PFSK-1 (cell line): ENCODE measurements around the gene GNB1.

Experiments used
- FOXP2 ChIP-seq: optimal IDR thresholded peaks from 2 replicates; pipeline ENCODE3; 2011; ENCODE audit warnings: borderline replicate concordance, control low read depth, inconsistent platforms; ENCODE audit not compliant: insufficient read depth; ENCODE audit errors: extremely low read length, extremely low read depth
- POLR2AphosphoS5 ChIP-seq: IDR thresholded peaks from 2 replicates; pipeline ENCODE4 v1.6.1; 2012; ENCODE audit warnings: low read depth, mild to moderate bottlenecking, control low read depth, low read length, moderate library complexity
- SIN3A ChIP-seq: IDR thresholded peaks from 2 replicates; pipeline ENCODE4 v1.6.1; 2012; ENCODE audit warnings: mild to moderate bottlenecking, low read length, moderate library complexity, borderline replicate concordance; ENCODE audit not compliant: insufficient read depth
- TAF1 ChIP-seq: IDR thresholded peaks from 2 replicates; pipeline ENCODE4 v1.6.1; 2012; ENCODE audit warnings: low read length, control low read depth, borderline replicate concordance; ENCODE audit not compliant: insufficient read depth
- TF ChIP-seq, protein P1 (sequence below), 2 experiments: IDR thresholded peaks; 2 replicates each; pipeline versions ENCODE4 v1.6.1 to v1.8.0; 2011 to 2012; ENCODE audit warnings: low read depth in 2 of 2, low read length in 2 of 2, control low read depth in 1 of 2, inconsistent platforms in 1 of 2, mild to moderate bottlenecking in 1 of 2, moderate library complexity in 1 of 2; ENCODE audit not compliant: insufficient read depth in 1 of 2

The GNB1 gene

DNA sequence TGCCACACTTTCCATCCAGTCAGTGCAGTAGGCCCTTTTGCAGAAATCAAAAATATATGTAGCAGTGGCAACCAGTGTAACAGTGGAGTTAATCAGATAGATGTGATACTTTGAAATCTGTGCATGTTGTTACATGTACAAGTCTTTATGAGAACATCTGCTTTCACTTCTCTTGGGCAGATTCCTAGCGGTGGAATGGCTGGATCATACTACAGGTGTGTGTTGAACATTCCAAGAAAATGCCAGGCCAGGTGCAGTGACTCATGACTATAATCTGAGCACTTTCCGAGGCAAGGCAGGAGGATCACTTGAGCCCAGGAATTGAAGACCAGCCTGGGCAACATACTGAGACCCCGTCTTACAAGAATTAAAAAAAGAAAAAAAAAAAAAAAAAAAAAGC is 55.3 kb downstream of the GNB1 start:
- TF ChIP-seq FOXP2 = no peak
- no peak for TF ChIP-seq TAF1
- no peak for TF ChIP-seq SIN3A
- no peak; the same call in 1 of the 2 replicates for TF ChIP-seq POLR2AphosphoS5
- TF ChIP-seq, protein P1, sequence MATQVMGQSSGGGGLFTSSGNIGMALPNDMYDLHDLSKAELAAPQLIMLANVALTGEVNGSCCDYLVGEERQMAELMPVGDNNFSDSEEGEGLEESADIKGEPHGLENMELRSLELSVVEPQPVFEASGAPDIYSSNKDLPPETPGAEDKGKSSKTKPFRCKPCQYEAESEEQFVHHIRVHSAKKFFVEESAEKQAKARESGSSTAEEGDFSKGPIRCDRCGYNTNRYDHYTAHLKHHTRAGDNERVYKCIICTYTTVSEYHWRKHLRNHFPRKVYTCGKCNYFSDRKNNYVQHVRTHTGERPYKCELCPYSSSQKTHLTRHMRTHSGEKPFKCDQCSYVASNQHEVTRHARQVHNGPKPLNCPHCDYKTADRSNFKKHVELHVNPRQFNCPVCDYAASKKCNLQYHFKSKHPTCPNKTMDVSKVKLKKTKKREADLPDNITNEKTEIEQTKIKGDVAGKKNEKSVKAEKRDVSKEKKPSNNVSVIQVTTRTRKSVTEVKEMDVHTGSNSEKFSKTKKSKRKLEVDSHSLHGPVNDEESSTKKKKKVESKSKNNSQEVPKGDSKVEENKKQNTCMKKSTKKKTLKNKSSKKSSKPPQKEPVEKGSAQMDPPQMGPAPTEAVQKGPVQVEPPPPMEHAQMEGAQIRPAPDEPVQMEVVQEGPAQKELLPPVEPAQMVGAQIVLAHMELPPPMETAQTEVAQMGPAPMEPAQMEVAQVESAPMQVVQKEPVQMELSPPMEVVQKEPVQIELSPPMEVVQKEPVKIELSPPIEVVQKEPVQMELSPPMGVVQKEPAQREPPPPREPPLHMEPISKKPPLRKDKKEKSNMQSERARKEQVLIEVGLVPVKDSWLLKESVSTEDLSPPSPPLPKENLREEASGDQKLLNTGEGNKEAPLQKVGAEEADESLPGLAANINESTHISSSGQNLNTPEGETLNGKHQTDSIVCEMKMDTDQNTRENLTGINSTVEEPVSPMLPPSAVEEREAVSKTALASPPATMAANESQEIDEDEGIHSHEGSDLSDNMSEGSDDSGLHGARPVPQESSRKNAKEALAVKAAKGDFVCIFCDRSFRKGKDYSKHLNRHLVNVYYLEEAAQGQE (IDR thresholded peaks at IDR 0.05; ENCODE audit: insufficient read depth in 1 of 2, low read depth in 2 of 2, low read length in 2 of 2) = no peak

DNA sequence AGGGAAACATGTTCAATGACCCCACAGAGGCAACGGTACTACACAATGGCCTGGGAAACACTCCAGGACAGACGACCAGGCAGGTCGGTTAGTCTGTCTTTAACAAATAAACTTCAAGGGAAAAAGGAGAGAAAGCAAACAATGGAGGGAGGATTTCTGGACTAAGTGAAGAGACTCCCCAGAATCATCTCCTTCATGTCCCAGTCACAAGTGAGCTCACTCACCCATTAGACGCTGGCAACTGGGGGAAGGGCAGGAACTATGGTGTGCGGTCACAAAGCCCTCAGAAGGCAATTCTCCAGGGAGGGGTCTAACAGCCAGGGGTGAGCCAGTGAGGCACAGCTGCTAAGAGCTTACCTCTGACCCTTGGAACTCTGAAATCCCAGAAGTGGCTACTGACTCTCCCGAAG is 57.0 kb downstream of the GNB1 start:
- TF ChIP-seq TAF1 = no peak
- TF ChIP-seq FOXP2 = no peak
- no peak for TF ChIP-seq SIN3A
- TF ChIP-seq, protein P1 (IDR thresholded peaks at IDR 0.05; ENCODE audit: insufficient read depth in 1 of 2, low read depth in 2 of 2, low read length in 2 of 2) = no peak
- TF ChIP-seq POLR2AphosphoS5 = no peak

DNA sequence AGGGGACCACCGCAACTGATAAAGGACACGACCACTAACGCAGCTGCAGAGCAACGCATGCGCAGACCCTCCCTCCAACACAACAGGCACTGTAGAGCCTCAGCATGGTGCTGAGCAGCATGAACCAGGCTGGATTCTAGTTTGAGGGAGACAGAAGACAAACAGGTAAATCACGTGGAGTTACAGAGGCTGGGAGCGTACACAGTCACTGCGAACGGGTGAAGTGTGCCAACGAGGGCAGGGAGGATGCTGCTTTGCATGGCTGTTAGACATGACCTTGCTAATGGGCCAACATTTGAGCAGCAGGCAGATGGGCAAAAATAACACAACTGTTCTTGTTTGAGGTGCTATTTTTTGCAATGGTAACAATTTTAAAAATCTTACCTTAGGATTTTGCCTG is 57.4 kb downstream of the GNB1 start:
- no peak for TF ChIP-seq TAF1
- no peak for TF ChIP-seq FOXP2
- no peak for TF ChIP-seq POLR2AphosphoS5
- TF ChIP-seq SIN3A = no peak
- TF ChIP-seq, protein P1 (IDR thresholded peaks at IDR 0.05; ENCODE audit: insufficient read depth in 1 of 2, low read depth in 2 of 2, low read length in 2 of 2) = no peak

- TF ChIP-seq, protein P1 (IDR thresholded peaks at IDR 0.05; ENCODE audit: insufficient read depth in 1 of 2, low read depth in 2 of 2, low read length in 2 of 2) = no peak
- TF ChIP-seq FOXP2 (no peak), SIN3A (no peak), POLR2AphosphoS5 (no peak), TAF1 (no peak)
Observed at GRCh38 chr1:1832820-1833219, 58.1 kb downstream of the GNB1 start.

- TF ChIP-seq, protein P1 (IDR thresholded peaks at IDR 0.05; ENCODE audit: insufficient read depth in 1 of 2, low read depth in 2 of 2, low read length in 2 of 2) = no peak
- no peak for TF ChIP-seq POLR2AphosphoS5
- TF ChIP-seq SIN3A = no peak
Observed at GRCh38 chr1:1832166-1832565, 58.7 kb downstream of the GNB1 start.
